ENCODE data around the gene NARF. TPM values are rescaled to one million over a fixed set of nuclear protein-coding genes. Genes with fewer than 3 reads are reported as not detected.
"Not testable (repeated sequence)": the region's sequence is repeated elsewhere in the genome, so short reads cannot be mapped to it uniquely, and the experiment has no call there.

Gene NARF
- 10 to 100 TPM; 68.7 to 75.5 TPM for total RNA-seq

GRCh38 chr17:82458179-82458884 is at the start of gene NARF:
NARF (plus strand) TSS chr17:82458741; CDS start chr17:82458804, 63 bp downstream.
- DNase-seq = peak; percentile 98
- Histone ChIP-seq H3K9ac (ENCODE audit: low read depth in 2 of 2, low read length in 2 of 2) (peak within 1 kb of the TSS; percentile 91 to 99), H3K27me3 (no peaks in the 10 kb centered on the region), H3K27ac (peak within 1 kb of the TSS; percentile 100), H3K36me3 (no peaks in the 10 kb centered on the region), H3K9me3 (no peaks in the 10 kb centered on the region), H3K4me3 (peak within 1 kb of the TSS; percentile 93), H3K4me1 (peaks cover 11% of the 10 kb centered on the region)
- TF ChIP-seq, protein P1, sequence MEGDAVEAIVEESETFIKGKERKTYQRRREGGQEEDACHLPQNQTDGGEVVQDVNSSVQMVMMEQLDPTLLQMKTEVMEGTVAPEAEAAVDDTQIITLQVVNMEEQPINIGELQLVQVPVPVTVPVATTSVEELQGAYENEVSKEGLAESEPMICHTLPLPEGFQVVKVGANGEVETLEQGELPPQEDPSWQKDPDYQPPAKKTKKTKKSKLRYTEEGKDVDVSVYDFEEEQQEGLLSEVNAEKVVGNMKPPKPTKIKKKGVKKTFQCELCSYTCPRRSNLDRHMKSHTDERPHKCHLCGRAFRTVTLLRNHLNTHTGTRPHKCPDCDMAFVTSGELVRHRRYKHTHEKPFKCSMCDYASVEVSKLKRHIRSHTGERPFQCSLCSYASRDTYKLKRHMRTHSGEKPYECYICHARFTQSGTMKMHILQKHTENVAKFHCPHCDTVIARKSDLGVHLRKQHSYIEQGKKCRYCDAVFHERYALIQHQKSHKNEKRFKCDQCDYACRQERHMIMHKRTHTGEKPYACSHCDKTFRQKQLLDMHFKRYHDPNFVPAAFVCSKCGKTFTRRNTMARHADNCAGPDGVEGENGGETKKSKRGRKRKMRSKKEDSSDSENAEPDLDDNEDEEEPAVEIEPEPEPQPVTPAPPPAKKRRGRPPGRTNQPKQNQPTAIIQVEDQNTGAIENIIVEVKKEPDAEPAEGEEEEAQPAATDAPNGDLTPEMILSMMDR (IDR thresholded peaks at IDR 0.05) = no peak
- intact Hi-C loops (cut with DNase I) = no loop called here

GRCh38 chr17:82408938-82409318 is 49.6 kb upstream of the NARF start:
- H3K36me3 ChIP-seq = no peaks in the 10 kb centered on the region
- no peak overlapping the region for H3K9ac ChIP-seq (ENCODE audit: low read depth in 2 of 2, low read length in 2 of 2)
- no peaks in the 10 kb centered on the region for H3K9me3 ChIP-seq
- H3K4me1 ChIP-seq = no peaks in the 10 kb centered on the region
- no peaks in the 10 kb centered on the region for H3K27me3 ChIP-seq
- no peak overlapping the region for H3K4me3 ChIP-seq
- intact Hi-C loops (cut with DNase I) = no loop called here
- no peak for DNase-seq
- TF ChIP-seq, protein P1 (IDR thresholded peaks at IDR 0.05) = no peak
- no peak overlapping the region for H3K27ac ChIP-seq

DNA sequence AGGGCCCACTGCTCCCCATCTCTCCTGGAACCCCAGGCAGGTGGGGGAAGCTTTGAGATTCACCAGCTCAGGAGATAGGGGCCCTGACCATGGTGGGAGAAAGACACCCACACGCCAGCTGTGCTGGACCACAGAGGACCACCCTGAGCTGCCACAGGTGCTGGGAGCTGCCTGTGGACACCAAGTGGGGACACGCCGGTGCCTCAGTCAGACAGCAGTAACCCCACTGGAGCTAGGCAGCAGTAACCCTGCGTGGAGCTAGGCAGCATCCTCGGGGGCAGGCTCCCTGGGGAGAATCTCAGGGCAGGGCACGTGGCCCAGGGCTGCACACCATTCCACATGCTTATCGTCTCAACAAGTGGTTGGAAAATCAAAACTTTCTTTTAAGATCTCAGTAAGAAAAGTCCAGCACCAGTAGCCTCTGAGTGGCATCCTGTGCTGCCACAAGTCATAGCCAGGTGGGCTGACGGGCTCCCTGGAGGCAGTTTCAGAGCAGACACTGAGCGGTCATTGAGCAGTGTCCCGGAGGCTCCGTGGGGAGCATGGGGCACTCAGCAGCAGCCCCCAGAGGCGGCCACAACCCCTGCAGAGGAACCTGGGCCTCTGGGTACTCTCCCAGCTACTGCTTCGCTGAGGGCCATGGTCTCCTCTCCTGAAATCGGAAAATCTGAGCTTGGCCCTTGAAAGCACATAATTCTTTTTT is 48.4 kb upstream of the NARF start:
- intact Hi-C loops (cut with DNase I) = no loop called here
- no peak overlapping the region for H3K4me3 ChIP-seq
- H3K4me1 ChIP-seq = no peaks in the 10 kb centered on the region
- H3K9me3 ChIP-seq = no peaks in the 10 kb centered on the region
- TF ChIP-seq, protein P1 (IDR thresholded peaks at IDR 0.05) = no peak
- DNase-seq = no peak
- H3K27ac ChIP-seq = no peak overlapping the region
- no peak overlapping the region for H3K9ac ChIP-seq (ENCODE audit: low read depth in 2 of 2, low read length in 2 of 2)
- H3K27me3 ChIP-seq = no peaks in the 10 kb centered on the region
- no peaks in the 10 kb centered on the region for H3K36me3 ChIP-seq

- Histone ChIP-seq H3K9me3 (no peaks in the 10 kb centered on the region), H3K36me3 (no peaks in the 10 kb centered on the region), H3K9ac (ENCODE audit: low read depth in 2 of 2, low read length in 2 of 2) (no peak overlapping the region), H3K4me1 (no peaks in the 10 kb centered on the region), H3K27me3 (no peaks in the 10 kb centered on the region), H3K4me3 (no peak overlapping the region), H3K27ac (no peak overlapping the region)
- intact Hi-C loops (cut with DNase I) = no loop called here
- DNase-seq = no peak
- TF ChIP-seq, protein P1 (IDR thresholded peaks at IDR 0.05) = no peak
Measured at GRCh38 chr17:82411396-82412053, 47.0 kb upstream of the NARF start.

DNA sequence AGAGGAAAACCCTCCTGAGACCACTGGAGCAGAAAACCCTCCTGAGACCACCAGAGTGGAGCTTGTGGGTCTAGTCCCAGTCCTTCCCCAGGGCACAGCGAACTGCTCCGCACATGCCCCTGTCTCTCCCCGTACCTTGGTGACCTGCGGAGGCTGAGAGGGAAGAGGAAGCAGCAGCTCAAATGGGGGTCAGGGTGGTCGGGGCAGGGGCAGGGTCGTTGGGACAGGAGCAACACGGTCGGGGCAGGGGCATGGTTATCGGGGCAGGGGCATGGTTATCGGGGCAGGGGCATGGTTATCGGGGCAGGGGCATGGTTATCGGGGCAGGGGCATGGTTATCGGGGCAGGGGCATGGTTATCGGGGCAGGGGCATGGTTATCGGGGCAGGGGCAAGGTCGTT is 46.5 kb upstream of the NARF start:
- DNase-seq; H3K9ac ChIP-seq (ENCODE audit: low read depth in 2 of 2, low read length in 2 of 2); H3K9me3 ChIP-seq; H3K27ac ChIP-seq; H3K36me3 ChIP-seq; H3K4me1 ChIP-seq; H3K27me3 ChIP-seq; H3K4me3 ChIP-seq; intact Hi-C loops (cut with DNase I): not testable (repeated sequence)
